ENCODE measurements around the gene BTN1A1.
"Not testable (repeated sequence)": the region's sequence is repeated elsewhere in the genome, so short reads cannot be mapped to it uniquely, and the experiment has no call there.

Gene BTN1A1

DNA sequence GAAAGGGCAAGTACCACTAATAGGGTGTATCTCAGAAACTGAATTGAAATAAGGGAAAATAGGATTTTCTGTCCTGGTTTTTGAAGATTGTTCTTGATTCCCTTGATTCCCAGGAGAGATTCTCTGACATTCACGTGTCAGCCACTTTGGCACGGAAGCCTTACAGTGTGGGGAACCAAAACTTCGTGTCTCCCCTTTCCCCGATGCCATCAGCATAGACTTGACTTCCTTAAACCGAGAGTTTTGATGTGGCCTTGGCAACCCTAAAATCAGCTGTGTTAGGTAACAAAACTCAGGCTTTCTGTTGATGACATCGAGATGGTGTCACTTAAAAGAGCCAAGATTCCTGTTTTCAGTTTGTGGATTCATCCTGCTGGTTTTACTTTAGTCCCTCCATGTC is 45.5 kb downstream of the BTN1A1 start (continued):
- TF ChIP-seq, protein P1, sequence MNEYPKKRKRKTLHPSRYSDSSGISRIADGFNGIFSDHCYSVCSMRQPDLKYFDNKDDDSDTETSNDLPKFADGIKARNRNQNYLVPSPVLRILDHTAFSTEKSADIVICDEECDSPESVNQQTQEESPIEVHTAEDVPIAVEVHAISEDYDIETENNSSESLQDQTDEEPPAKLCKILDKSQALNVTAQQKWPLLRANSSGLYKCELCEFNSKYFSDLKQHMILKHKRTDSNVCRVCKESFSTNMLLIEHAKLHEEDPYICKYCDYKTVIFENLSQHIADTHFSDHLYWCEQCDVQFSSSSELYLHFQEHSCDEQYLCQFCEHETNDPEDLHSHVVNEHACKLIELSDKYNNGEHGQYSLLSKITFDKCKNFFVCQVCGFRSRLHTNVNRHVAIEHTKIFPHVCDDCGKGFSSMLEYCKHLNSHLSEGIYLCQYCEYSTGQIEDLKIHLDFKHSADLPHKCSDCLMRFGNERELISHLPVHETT (tag by site-specific recombination; IDR thresholded peaks at IDR 0.05), result no peak
- no peak for TF ChIP-seq ZNF530 (tag by site-specific recombination; IDR thresholded peaks at IDR 0.05; ENCODE audit: low read depth)
- no peak for TF ChIP-seq EGR2 (tag by site-specific recombination; IDR thresholded peaks at IDR 0.05; ENCODE audit: low read depth)
- TF ChIP-seq ZNF37A (tag by site-specific recombination; IDR thresholded peaks at IDR 0.05), result no peak
- no peak for TF ChIP-seq ZNF132 (tag by site-specific recombination; IDR thresholded peaks at IDR 0.05; ENCODE audit: borderline replicate concordance)

DNA sequence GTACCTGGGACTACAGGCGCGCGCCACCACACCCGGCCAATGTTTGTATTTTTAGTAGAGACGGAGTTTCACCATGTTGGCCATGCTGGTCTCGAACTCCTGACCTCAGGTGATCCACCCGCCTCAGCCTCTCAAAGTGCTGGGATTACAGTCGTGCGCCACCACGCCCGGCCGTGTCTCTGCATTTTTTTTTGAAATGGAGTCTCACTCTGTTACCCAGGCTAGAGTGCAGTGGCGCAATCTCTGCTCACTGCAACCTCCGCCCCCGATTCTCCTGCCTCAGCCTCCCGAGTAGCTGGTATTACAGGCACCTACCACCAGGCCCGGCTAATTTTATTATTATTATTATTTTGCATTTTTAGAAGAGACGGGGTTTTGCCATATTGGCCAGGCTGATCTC is 47.3 kb downstream of the BTN1A1 start:
- H3K9me3 ChIP-seq (ENCODE audit: control insufficient read depth, insufficient read depth, low read depth, low read length); H3K4me3 ChIP-seq (ENCODE audit: low read depth, low read length); POLR2A ChIA-PET; H3K4me1 ChIP-seq (ENCODE audit: control insufficient read depth, insufficient read depth, low read length); H3K27ac ChIP-seq (ENCODE audit: extremely low read depth, low read depth, low read length): not testable (repeated sequence)
- CTCF ChIA-PET, result interaction anchor here (0.7 to 0.9 kb wide), 2 partner anchors 173 to 207 kb away, joined by 3 to 4 read pairs; no protein-coding TSS in a partner anchor
- H3K36me3 ChIP-seq (ENCODE audit: control insufficient read depth in 2 of 2, insufficient read depth in 1 of 2, low read length in 2 of 2), result peaks cover 5 to 27% of the 10 kb centered on the region in 2 experiments

DNA sequence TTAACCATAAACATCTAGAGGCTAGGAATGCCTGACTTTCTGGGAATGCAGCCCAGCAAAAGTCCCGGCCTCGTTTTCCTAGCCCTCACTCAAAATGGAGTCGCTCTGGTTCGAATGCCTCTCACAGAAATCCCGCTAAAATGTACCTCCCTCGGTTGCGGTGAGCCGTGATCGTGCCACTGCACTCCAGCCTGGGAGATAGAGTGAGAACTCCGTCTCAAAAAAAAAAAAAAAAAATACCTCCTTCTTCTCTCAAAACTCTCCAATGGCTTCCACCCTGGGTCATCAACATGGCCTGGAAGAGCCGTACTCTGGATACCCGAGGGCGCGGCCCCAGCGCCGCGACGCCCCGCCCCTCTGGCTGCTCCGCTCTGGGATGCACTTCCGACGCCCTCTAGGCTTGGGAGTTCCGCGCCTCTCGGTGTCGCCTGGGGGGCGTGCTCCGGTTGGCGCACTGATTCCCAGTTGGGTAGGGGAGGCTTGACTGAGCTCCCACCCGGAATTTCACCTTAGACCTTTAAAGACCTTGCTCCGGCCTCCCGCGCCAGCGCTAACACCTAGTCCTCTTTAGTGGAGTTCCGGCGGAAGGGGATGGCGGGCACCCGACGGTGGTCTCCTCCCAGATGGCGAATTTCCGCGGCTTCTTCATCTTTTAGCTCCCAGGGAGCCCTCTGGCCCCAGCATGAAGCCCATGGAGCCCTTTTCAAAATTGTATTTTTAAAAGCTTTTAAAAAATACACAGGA is 50.3 kb downstream of the BTN1A1 start:
- ChIA-PET CTCF (interaction anchor here (0.6 kb wide), 3 partner anchors 14 to 29 kb away, joined by 3 to 6 read pairs (median 4); no protein-coding TSS in a partner anchor), POLR2A (interaction anchor here (1.5 kb wide), 1 partner anchor 13 kb away, joined by 5 read pairs; the partner anchor contains the start of gene HMGN4)
- Histone ChIP-seq H3K27ac (ENCODE audit: extremely low read depth, low read depth, low read length) (no peak overlapping the region), H3K4me1 (ENCODE audit: control insufficient read depth, insufficient read depth, low read length) (no peaks in the 10 kb centered on the region), H3K36me3 (ENCODE audit: control insufficient read depth in 2 of 2, insufficient read depth in 1 of 2, low read length in 2 of 2) (peaks cover 0 to 9% of the 10 kb centered on the region in 2 experiments; a peak in 2 of 3 replicates), H3K9me3 (ENCODE audit: control insufficient read depth, insufficient read depth, low read depth, low read length) (no peaks in the 10 kb centered on the region), H3K4me3 (ENCODE audit: low read depth, low read length) (no peak overlapping the region)
- TF ChIP-seq, protein P2, sequence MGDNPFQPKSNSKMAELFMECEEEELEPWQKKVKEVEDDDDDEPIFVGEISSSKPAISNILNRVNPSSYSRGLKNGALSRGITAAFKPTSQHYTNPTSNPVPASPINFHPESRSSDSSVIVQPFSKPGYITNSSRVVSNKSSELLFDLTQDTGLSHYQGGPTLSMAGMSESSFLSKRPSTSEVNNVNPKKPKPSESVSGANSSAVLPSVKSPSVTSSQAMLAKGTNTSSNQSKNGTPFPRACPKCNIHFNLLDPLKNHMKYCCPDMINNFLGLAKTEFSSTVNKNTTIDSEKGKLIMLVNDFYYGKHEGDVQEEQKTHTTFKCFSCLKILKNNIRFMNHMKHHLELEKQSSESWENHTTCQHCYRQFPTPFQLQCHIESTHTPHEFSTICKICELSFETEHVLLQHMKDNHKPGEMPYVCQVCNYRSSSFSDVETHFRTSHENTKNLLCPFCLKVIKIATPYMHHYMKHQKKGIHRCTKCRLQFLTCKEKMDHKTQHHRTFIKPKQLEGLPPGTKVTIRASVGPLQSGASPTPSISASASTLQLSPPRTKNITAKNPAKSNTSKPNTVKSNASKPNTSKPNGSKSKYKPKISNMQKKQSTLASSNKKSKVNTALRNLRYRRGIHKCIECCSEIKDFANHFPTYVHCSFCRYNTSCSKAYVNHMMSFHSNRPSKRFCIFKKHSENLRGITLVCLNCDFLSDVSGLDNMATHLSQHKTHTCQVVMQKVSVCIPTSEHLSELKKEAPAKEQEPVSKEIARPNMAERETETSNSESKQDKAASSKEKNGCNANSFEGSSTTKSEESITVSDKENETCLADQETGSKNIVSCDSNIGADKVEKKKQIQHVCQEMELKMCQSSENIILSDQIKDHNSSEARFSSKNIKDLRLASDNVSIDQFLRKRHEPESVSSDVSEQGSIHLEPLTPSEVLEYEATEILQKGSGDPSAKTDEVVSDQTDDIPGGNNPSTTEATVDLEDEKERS (tag by site-specific recombination; IDR thresholded peaks at IDR 0.05), result no peak
- no peak for TF ChIP-seq ZNF555 (tag by site-specific recombination; conservative IDR thresholded peaks at IDR 0.05)

DNA sequence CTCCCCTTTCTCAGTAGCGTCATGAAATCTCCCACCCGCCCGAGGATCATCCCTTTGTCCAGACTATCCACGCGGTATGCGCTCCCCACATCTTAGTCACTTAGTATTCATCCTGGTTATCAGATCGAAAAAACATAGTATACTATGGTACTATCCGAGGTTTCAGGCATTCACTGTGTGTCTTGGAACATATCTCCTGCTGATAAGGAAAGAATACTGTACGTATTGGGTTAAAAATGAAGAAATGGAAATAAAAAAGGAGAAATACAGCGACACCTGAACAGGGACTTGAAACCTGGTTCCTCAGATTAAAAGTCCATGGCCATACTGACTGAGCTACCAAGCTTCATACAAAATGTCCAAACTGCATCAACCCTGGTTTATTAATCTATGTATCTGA is 52.1 kb downstream of the BTN1A1 start:
- ChIA-PET POLR2A (interaction anchor here (0.6 to 3.6 kb wide), 2 partner anchors 15 to 675 kb away, joined by 7 to 29 read pairs; partner anchors contain the start of gene HMGN4), CTCF (interaction anchor here (0.6 to 3.3 kb wide), 5 partner anchors 14 to 636 kb away, joined by 3 to 9 read pairs (median 4); partner anchors contain the start of gene HMGN4)
- H3K4me1 ChIP-seq (ENCODE audit: control insufficient read depth, insufficient read depth, low read length), result no peaks in the 10 kb centered on the region
- no peak overlapping the region for H3K4me3 ChIP-seq (ENCODE audit: low read depth, low read length)
- no peaks in the 10 kb centered on the region for H3K9me3 ChIP-seq (ENCODE audit: control insufficient read depth, insufficient read depth, low read depth, low read length)
- H3K27ac ChIP-seq (ENCODE audit: extremely low read depth, low read depth, low read length), result no peak overlapping the region
- H3K36me3 ChIP-seq (ENCODE audit: control insufficient read depth in 2 of 2, insufficient read depth in 1 of 2, low read length in 2 of 2), result no peaks in the 10 kb centered on the region; a peak in 1 of 3 replicates
- TF ChIP-seq, protein P3, sequence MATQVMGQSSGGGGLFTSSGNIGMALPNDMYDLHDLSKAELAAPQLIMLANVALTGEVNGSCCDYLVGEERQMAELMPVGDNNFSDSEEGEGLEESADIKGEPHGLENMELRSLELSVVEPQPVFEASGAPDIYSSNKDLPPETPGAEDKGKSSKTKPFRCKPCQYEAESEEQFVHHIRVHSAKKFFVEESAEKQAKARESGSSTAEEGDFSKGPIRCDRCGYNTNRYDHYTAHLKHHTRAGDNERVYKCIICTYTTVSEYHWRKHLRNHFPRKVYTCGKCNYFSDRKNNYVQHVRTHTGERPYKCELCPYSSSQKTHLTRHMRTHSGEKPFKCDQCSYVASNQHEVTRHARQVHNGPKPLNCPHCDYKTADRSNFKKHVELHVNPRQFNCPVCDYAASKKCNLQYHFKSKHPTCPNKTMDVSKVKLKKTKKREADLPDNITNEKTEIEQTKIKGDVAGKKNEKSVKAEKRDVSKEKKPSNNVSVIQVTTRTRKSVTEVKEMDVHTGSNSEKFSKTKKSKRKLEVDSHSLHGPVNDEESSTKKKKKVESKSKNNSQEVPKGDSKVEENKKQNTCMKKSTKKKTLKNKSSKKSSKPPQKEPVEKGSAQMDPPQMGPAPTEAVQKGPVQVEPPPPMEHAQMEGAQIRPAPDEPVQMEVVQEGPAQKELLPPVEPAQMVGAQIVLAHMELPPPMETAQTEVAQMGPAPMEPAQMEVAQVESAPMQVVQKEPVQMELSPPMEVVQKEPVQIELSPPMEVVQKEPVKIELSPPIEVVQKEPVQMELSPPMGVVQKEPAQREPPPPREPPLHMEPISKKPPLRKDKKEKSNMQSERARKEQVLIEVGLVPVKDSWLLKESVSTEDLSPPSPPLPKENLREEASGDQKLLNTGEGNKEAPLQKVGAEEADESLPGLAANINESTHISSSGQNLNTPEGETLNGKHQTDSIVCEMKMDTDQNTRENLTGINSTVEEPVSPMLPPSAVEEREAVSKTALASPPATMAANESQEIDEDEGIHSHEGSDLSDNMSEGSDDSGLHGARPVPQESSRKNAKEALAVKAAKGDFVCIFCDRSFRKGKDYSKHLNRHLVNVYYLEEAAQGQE (tag by site-specific recombination; IDR thresholded peaks at IDR 0.05), result no peak
- TF ChIP-seq YY1 (tag by site-specific recombination; IDR thresholded peaks at IDR 0.05) (no peak), ZNF670 (tag by site-specific recombination; IDR thresholded peaks at IDR 0.05; ENCODE audit: low read depth) (no peak), ZNF792 (tag by site-specific recombination; IDR thresholded peaks at IDR 0.05) (no peak), SCRT2 (tag by site-specific recombination; IDR thresholded peaks at IDR 0.05) (no peak), ZNF174 (tag by site-specific recombination; IDR thresholded peaks at IDR 0.05) (no peak), SETDB1 (IDR thresholded peaks at IDR 0.05; ENCODE audit: insufficient read length, low read length) (no peak)
- TF ChIP-seq, protein P4, sequence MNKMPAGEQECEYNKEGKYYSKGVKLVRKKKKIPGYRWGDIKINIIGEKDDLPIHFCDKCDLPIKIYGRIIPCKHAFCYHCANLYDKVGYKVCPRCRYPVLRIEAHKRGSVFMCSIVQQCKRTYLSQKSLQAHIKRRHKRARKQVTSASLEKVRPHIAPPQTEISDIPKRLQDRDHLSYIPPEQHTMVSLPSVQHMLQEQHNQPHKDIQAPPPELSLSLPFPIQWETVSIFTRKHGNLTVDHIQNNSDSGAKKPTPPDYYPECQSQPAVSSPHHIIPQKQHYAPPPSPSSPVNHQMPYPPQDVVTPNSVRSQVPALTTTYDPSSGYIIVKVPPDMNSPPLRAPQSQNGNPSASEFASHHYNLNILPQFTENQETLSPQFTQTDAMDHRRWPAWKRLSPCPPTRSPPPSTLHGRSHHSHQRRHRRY (tag by site-specific recombination; IDR thresholded peaks at IDR 0.05), result no peak
- TF ChIP-seq, protein P5, sequence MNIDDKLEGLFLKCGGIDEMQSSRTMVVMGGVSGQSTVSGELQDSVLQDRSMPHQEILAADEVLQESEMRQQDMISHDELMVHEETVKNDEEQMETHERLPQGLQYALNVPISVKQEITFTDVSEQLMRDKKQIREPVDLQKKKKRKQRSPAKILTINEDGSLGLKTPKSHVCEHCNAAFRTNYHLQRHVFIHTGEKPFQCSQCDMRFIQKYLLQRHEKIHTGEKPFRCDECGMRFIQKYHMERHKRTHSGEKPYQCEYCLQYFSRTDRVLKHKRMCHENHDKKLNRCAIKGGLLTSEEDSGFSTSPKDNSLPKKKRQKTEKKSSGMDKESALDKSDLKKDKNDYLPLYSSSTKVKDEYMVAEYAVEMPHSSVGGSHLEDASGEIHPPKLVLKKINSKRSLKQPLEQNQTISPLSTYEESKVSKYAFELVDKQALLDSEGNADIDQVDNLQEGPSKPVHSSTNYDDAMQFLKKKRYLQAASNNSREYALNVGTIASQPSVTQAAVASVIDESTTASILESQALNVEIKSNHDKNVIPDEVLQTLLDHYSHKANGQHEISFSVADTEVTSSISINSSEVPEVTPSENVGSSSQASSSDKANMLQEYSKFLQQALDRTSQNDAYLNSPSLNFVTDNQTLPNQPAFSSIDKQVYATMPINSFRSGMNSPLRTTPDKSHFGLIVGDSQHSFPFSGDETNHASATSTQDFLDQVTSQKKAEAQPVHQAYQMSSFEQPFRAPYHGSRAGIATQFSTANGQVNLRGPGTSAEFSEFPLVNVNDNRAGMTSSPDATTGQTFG (tag by site-specific recombination; IDR thresholded peaks at IDR 0.05; ENCODE audit: borderline replicate concordance), result no peak
